ENCODE measurements around the gene CLEC10A.

DNA sequence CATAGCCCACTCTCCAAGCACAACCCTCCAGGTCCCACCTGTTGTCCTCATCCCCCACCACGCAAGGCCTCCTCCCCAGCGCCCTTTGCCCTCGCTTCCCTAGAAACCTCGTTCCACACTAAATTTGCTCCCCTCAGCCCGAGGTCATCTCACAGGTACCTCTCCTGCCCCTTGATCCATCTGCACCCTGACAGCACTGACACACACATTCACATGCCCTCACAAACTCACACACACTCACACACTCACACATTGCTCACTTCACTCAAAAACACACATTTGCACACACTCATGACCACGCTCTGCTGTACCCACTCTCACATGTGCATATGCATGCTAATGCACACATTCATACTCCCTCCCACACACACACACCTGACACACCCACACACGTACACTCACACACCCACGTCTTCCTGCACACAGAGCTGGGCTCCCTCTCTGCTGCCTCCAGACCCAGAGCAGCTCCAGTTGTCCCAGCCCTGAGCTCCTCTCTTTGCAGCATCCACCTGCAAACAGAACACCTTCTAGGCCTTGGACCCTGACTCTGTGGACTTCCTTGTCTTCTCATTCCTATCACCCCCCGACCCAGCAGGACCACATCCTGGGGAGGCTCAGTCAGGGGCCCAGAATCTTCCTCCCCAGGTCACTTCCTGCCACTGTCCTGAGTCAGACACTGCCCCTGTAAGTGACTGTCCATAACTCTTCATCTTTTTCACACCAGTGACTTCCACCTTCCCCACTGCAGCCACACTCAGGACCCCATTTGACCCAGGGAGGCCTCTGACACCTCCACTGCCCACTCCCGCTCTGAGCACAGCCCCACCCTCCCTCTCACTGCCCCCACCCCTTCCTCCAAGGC lies 29.6 kb upstream of the CLEC10A start:
- no peak for TF ChIP-seq POLR2A (IDR thresholded peaks at IDR 0.05; ENCODE audit: low read depth, low read length)
- no peak for TF ChIP-seq POLR2AphosphoS5 (IDR thresholded peaks at IDR 0.05; ENCODE audit: low read depth, low read length)
- TF ChIP-seq SPI1 (IDR thresholded peaks at IDR 0.05; ENCODE audit: low read depth, low read length) = no peak
- TF ChIP-seq TAF1 (IDR thresholded peaks at IDR 0.05; ENCODE audit: low read depth, low read length) = no peak

Measured in GM12891 (cell line).